Smooth muscle cell (in vitro differentiated cells): ENCODE measurements around the gene ACVR1. TPM values are rescaled to one million over a fixed set of nuclear protein-coding genes. Genes with fewer than 3 reads are reported as not detected.

ENCODE experiments used
- DNase-seq: peaks from one replicate; lab custom pipeline; 2025; ENCODE audit not compliant: unreplicated experiment; lab: John Stamatoyannopoulos, UW
- H2AFZ ChIP-seq: fragments of 200-600 bp; sonication (generic); 2 replicates; pipeline ENCODE4 v1.6.0; 2016; ENCODE audit warnings: antibody characterized with exemption, low read depth, mild to moderate bottlenecking
- H3F3A ChIP-seq: fragments of 200-600 bp; sonication (generic); 2 replicates; pipeline ENCODE4 v1.6.0; 2017; ENCODE audit warnings: antibody characterized with exemption, low read depth
- H3K27ac ChIP-seq: fragments of 200-600 bp; sonication (generic); 2 replicates; pipeline ENCODE4 v1.5.1; 2016; ENCODE audit warnings: low read depth, mild to moderate bottlenecking
- H3K27me3 ChIP-seq: fragments of 200-600 bp; sonication (generic); 2 replicates; pipeline ENCODE4 v1.6.1; 2016; ENCODE audit warnings: low read depth, mild to moderate bottlenecking
- H3K36me3 ChIP-seq: fragments of 200-600 bp; sonication (generic); 2 replicates; pipeline ENCODE4 v1.5.1; 2016; ENCODE audit warnings: low read depth
- H3K4me1 ChIP-seq: fragments of 200-600 bp; sonication (generic); 2 replicates; pipeline ENCODE4 v1.5.1; 2016; ENCODE audit warnings: low read depth
- H3K4me2 ChIP-seq: fragments of 200-600 bp; sonication (generic); 2 replicates; pipeline ENCODE4 v1.6.0; 2016; ENCODE audit warnings: mild to moderate bottlenecking
- H3K4me3 ChIP-seq: fragments of 200-600 bp; sonication (generic); 2 replicates; pipeline ENCODE4 v1.5.1; 2016; ENCODE audit warnings: mild to moderate bottlenecking
- H3K79me2 ChIP-seq: fragments of 200-600 bp; sonication (generic); 2 replicates; pipeline ENCODE4 v1.6.0; 2016; ENCODE audit warnings: low read depth, mild to moderate bottlenecking
- H3K9ac ChIP-seq: fragments of 200-600 bp; sonication (generic); 2 replicates; pipeline ENCODE4 v1.6.0; 2016; ENCODE audit warnings: low read depth
- H3K9me3 ChIP-seq: fragments of 200-600 bp; sonication (generic); replicated peaks from 2 replicates; pipeline ENCODE4 v1.5.1; 2016; ENCODE audit warnings: low read depth
- H4K20me1 ChIP-seq: fragments of 200-600 bp; sonication (generic); 2 replicates; pipeline ENCODE4 v1.6.0; 2016; ENCODE audit warnings: low read depth
- CTCF ChIP-seq: fragments of 200-600 bp; sonication (generic); IDR thresholded peaks from 2 replicates; pipeline ENCODE4 v1.5.1; 2017; ENCODE audit warnings: borderline replicate concordance, mild to moderate bottlenecking, antibody characterized with exemption; ENCODE audit not compliant: insufficient read depth, poor library complexity, severe bottlenecking
- WGBS: methylation state at CpG from one replicate; pipeline ENCODE4 v1.1.7; 2016; ENCODE audit warnings: low lambda C conversion rate; 5-methylcytosine and 5-hydroxymethylcytosine counted together
- polyA plus RNA-seq: library from polyadenylated mRNA; unstranded; fragments of >200 nt; fragmentation: Nextera tagmentation; extraction: Ambion mirVana; gene quantifications from 2 replicates; pipeline ENCODE4 v1.2.1, GENCODE V29; 2016
- total RNA-seq: library from RNA; depleted of rRNA; stranded (reverse); fragments of >200 nt; gene quantifications from 2 replicates; pipeline ENCODE4 v1.2.3, GENCODE V29; 2014

The ACVR1 gene
- total and polyA plus RNA-seq, 2 experiments from 2014 or later = 27.2 to 32.7 TPM

GRCh38 chr2:157833721-157834120 lies 42.4 kb downstream of the ACVR1 start:
- H4K20me1 ChIP-seq = peaks cover 17% of the 10 kb centered on the region
- no peak overlapping the region for H3K4me2 ChIP-seq
- no peak overlapping the region for H3K9ac ChIP-seq
- H3F3A ChIP-seq = peaks cover 22% of the 10 kb centered on the region
- no peak overlapping the region for H2AFZ ChIP-seq
- no peak for TF ChIP-seq CTCF
- DNase-seq = no peak
- no peaks in the 10 kb centered on the region for H3K9me3 ChIP-seq
- no peaks in the 10 kb centered on the region for H3K27me3 ChIP-seq
- no peak overlapping the region for H3K4me3 ChIP-seq
- peaks cover 80% of the 10 kb centered on the region for H3K79me2 ChIP-seq
- H3K36me3 ChIP-seq = no peaks in the 10 kb centered on the region
- WGBS = 92% methylated on average over 1 of the region's 1 CpG
- peaks cover 25% of the 10 kb centered on the region for H3K4me1 ChIP-seq
- no peak overlapping the region for H3K27ac ChIP-seq

DNA sequence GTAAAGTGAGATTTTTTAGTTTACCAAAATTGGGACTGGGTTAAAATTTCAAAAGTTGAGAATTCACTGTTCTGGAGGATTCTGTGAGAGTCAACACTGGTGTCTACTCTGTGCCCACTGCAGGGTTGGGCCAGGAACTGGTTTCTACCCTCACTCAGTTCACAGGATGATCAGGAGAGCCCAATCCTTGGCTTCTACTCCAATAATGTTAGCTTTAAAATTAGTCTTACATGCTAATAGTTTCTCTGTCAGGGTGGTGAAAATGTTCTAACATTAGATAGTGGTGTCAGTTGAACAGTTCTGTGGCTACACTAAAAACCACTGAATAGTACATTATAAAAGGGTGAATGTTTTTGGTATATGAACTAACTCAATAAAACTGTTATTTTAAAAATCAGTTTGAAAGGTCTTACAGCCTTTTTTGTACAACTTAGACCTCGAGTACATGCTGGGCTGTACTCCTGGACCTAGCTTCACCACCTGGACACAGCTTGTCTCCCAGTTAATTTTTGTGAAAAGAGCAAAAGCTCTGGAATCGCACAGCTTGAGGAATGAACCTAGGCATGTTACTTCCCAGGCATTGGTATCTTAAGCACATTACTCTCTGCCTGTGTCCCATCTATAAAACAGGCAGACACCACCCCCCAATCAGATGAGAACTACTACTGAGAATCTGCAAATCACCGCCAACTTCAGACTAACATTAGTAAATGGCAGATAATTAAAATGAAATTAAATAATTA lies 44.4 kb downstream of the ACVR1 start:
- H3F3A ChIP-seq = peaks cover 7% of the 10 kb centered on the region
- 87% methylated on average over 3 of the region's 3 CpGs for WGBS
- H3K4me3 ChIP-seq = no peak overlapping the region
- no peaks in the 10 kb centered on the region for H3K36me3 ChIP-seq
- H4K20me1 ChIP-seq = peaks cover 26% of the 10 kb centered on the region
- TF ChIP-seq CTCF = no peak
- peak overlapping the region; percentile 89 for H3K9ac ChIP-seq
- H3K27me3 ChIP-seq = no peaks in the 10 kb centered on the region
- H2AFZ ChIP-seq = no peak overlapping the region
- DNase-seq = no peak
- H3K79me2 ChIP-seq = peaks cover 89% of the 10 kb centered on the region
- peaks cover 7% of the 10 kb centered on the region for H3K4me1 ChIP-seq
- peak overlapping the region; percentile 97 for H3K27ac ChIP-seq
- H3K4me2 ChIP-seq = peak overlapping the region; percentile 9
- H3K9me3 ChIP-seq = no peaks in the 10 kb centered on the region

DNA sequence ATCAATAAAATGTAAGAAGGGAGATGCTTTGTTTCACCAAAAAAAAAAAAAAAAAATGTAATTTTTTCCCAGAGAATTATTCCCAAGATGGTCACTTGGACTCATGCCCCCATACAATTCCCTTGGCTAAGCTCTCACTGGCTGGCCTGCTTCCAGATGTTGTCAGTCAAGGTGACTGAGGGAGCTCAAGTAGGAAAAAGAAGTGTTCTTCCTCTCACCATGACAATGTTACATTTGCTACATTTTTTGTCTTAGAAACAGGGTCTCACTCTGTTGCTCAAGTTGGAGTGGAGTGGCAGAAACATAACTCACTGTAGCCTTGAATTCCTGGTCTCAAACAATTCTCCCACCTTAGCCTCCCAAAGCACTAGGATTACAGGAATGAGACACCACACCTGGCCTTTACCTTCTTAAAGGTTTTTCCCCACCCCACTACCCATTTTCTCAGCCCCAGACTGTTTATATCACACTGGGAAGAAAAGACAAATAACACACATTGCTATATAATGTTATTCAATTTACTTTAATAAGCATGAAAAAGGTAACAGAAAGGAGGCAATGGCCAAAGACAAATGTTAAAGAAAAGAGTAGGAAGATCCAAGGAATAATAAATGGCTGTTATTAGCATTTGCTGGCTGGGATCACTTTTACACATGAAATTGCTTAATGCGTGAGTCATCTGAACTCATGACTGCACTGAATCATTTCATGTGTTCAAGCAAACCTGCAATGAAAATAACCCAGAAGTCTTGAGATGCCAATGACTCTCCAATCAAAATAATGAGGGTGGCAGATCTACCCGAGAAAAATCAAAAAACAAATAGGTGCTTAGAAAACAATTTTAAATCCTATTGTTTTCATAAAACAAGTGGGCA lies 45.2 kb downstream of the ACVR1 start:
- no peaks in the 10 kb centered on the region for H3K36me3 ChIP-seq
- no peak overlapping the region for H2AFZ ChIP-seq
- TF ChIP-seq CTCF = no peak
- peaks cover 9% of the 10 kb centered on the region for H3F3A ChIP-seq
- peaks cover 81% of the 10 kb centered on the region for H3K79me2 ChIP-seq
- H3K27ac ChIP-seq = peak overlapping the region; percentile 97
- H3K27me3 ChIP-seq = no peaks in the 10 kb centered on the region
- H3K9me3 ChIP-seq = no peaks in the 10 kb centered on the region
- no peak for DNase-seq
- peaks cover 7% of the 10 kb centered on the region for H3K4me1 ChIP-seq
- peaks cover 34% of the 10 kb centered on the region for H4K20me1 ChIP-seq
- WGBS = 42% methylated on average over 2 of the region's 2 CpGs
- H3K4me3 ChIP-seq = no peak overlapping the region
- peak overlapping the region; percentile 89 for H3K9ac ChIP-seq
- H3K4me2 ChIP-seq = peak overlapping the region; percentile 67
